GM23248 (cell line): ENCODE results near the gene MDGA2.

Experiments used
- EZH2 ChIP-seq: fragments of 200-600 bp; sonication (generic); IDR thresholded peaks from 2 replicates; pipeline ENCODE4 v1.6.1; 2018; ENCODE audit warnings: antibody characterized with exemption, mild to moderate bottlenecking; ENCODE audit not compliant: insufficient read depth, poor library complexity, severe bottlenecking
- EZH2phosphoT487 ChIP-seq: fragments of 200-600 bp; sonication (generic); IDR thresholded peaks from 2 replicates; pipeline ENCODE4 v1.6.1; 2018; ENCODE audit warnings: antibody characterized with exemption, moderate library complexity, mild to moderate bottlenecking, low read depth; ENCODE audit not compliant: insufficient read depth

DNA sequence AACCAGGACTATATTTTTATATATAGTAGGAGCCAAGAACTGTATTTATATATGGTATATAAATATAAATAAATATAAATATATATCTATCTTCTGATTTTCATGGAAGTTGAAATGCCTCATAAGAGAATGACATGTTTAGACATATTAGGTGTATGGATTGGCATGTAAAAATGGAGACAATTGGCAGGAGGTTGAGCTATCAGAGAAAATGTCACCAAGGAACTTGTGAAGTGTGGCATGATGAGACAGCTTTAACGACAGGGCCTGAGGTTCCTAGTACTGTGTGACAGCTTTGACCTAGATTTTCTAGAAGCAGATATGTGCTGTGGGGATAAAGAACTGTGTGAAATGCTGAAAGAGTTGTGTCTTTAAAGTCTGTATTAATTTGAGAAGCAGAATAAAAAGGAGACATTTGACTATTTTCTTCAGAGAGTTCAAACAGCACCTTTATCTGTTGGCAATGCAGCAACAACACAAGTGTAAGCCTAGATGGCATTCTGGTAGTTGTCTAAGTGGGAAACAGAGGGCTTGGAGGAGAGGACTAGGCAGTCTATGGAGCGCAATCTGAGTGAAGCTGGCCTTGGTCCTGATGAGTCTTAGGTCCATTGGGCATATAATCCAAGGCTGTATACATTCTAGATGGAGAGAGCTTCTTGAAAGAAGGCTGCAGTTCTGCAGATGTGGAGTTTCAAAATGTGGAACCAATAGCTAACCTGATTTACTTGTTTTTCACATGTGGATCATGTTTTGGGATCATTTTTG lies 47.7 kb upstream of the MDGA2 start:
- TF ChIP-seq EZH2phosphoT487: no peak
- no peak for TF ChIP-seq EZH2
